Mononuclear cell (primary cell): Measurements from ENCODE around the gene GATAD2B. TPM values are rescaled to one million over a fixed set of nuclear protein-coding genes. Genes with fewer than 3 reads are reported as not detected.
"Not testable (repeated sequence)": the region's sequence is repeated elsewhere in the genome, so short reads cannot be mapped to it uniquely, and the experiment has no call there.

ENCODE experiments used
- H3K27me3 ChIP-seq: 2 replicates; pipeline ENCODE4 v1.6.0; 2011; ENCODE audit warnings: low read length, control low read depth; ENCODE audit not compliant: insufficient read depth
- H3K4me1 ChIP-seq: 2 replicates; pipeline ENCODE4 v1.5.1; 2011; ENCODE audit warnings: mild to moderate bottlenecking, low read length, control low read depth; ENCODE audit not compliant: insufficient read depth
- H3K4me3 ChIP-seq: 2 replicates; pipeline ENCODE4 v1.5.1; 2011; ENCODE audit warnings: mild to moderate bottlenecking, low read length, moderate library complexity
- H3K9me3 ChIP-seq: 2 replicates; pipeline ENCODE4 v1.5.1; 2011; ENCODE audit warnings: low read depth, mild to moderate bottlenecking, control low read depth, low read length
- total RNA-seq: library from RNA; depleted of rRNA; stranded (reverse); fragments of >200 nt; gene quantifications from one replicate; pipeline ENCODE4 v1.2.3, GENCODE V29; 2012

Gene GATAD2B
- total RNA-seq, 1 donor, result 15.5 TPM

DNA sequence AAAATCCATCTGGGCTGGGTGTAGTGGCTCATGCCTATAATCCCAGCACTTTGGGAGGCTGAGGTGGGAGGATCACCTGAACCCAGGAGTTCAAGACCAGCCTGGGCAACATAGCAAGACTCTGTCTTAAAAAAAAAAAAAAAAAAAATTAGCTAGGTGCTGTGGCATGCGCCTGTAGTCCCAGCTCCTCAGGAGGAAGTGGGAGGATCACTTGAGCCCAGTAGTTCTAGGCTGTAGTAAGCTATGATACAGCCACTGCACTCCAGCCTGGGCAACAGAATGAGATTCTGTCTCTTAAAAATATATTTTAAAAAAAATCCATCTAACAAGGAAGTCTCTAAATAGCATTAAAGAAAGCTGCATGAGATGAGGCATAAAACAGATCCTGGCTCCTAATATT lies 26.9 kb downstream of the GATAD2B start:
- not testable (repeated sequence) for H3K27me3 ChIP-seq, H3K4me3 ChIP-seq, H3K4me1 ChIP-seq, H3K9me3 ChIP-seq

DNA sequence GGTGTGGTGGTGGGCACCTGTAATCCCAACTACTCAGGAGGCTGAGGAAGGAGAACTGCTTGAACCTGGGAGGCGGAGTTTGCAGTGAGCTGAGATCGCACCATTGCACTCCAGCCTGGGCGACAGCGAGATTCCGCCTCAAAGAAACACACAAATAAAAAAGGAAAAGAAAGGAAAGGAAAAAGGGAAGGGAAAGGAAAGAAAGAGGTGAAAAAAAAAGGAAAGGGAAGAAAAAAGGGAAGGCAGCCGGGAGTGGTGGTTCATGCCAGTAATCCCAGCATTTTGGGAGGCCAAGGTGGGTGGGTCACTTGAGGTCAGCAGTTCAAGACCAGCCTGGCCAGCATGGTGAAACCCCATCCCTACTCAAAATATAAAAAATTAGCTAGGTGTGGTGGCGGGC lies 31.7 kb downstream of the GATAD2B start:
- H3K9me3 ChIP-seq, H3K4me3 ChIP-seq, H3K27me3 ChIP-seq: not testable (repeated sequence)
- H3K4me1 ChIP-seq, result peaks cover 19% of the 10 kb centered on the region

DNA sequence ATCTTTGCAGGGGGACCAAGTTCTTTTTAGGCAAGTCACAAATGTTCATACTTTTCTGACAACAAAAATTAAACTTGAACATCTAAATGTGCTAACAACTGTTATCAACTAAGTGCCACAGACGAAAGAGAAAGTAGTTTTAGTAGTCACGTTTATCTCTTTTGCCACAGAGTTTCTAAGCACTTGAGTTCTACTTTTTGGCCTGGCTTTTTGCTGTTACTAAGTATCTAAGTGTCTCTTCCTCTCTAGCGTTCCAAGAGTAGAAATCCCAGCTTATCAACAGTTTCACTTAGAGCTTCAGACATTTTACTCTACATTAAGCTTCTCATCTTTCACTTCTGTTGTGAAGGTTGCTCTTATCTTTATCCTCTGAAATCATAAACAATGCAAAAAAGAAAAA lies 34.2 kb downstream of the GATAD2B start:
- Histone ChIP-seq H3K4me1 (peaks cover 19% of the 10 kb centered on the region), H3K27me3 (no peaks in the 10 kb centered on the region), H3K4me3 (no peak overlapping the region), H3K9me3 (no peaks in the 10 kb centered on the region)

GRCh38 chr1:153886127-153886526 lies 36.6 kb downstream of the GATAD2B start:
- Histone ChIP-seq H3K4me1 (peaks cover 34% of the 10 kb centered on the region), H3K27me3 (no peaks in the 10 kb centered on the region), H3K9me3 (no peaks in the 10 kb centered on the region), H3K4me3 (no peak overlapping the region)

DNA sequence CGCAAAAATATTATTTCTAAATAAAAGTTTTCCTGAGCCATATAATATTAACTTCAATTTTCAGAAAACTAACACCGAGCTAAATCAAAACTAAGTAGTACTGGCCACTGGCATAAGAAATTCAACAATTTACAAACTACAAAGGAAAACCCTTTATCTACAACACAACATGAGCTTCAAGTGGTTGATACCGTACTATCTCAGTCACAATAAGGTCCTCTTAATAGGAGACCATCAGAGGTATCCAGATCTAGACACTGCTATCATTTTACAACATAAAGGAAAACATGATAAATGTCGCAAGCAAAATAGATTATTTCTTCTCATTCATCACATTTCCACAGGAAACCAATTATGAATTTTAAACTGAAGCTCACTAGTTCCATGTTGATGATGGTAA lies 39.5 kb downstream of the GATAD2B start:
- H3K4me1 ChIP-seq, result peaks cover 32% of the 10 kb centered on the region
- H3K4me3 ChIP-seq, result no peak overlapping the region
- no peaks in the 10 kb centered on the region for H3K9me3 ChIP-seq
- H3K27me3 ChIP-seq, result no peaks in the 10 kb centered on the region

GRCh38 chr1:153882296-153882912 lies 40.4 kb downstream of the GATAD2B start:
- Histone ChIP-seq H3K4me1 (peaks cover 26% of the 10 kb centered on the region), H3K27me3 (no peaks in the 10 kb centered on the region), H3K4me3 (no peak overlapping the region), H3K9me3 (no peaks in the 10 kb centered on the region)

GRCh38 chr1:153881751-153882150 lies 41.0 kb downstream of the GATAD2B start:
- Histone ChIP-seq H3K9me3 (no peaks in the 10 kb centered on the region), H3K27me3 (no peaks in the 10 kb centered on the region), H3K4me1 (peaks cover 26% of the 10 kb centered on the region), H3K4me3 (no peak overlapping the region)

- no peaks in the 10 kb centered on the region for H3K9me3 ChIP-seq
- peaks cover 26% of the 10 kb centered on the region for H3K4me1 ChIP-seq
- H3K27me3 ChIP-seq, result no peaks in the 10 kb centered on the region
- H3K4me3 ChIP-seq, result no peak overlapping the region
Observed at GRCh38 chr1:153880962-153881361, 41.8 kb downstream of the GATAD2B start.

- no peaks in the 10 kb centered on the region for H3K27me3 ChIP-seq
- H3K4me1 ChIP-seq, result peaks cover 27% of the 10 kb centered on the region
- no peaks in the 10 kb centered on the region for H3K9me3 ChIP-seq
- H3K4me3 ChIP-seq, result no peak overlapping the region
Observed at GRCh38 chr1:153880024-153880423, 42.7 kb downstream of the GATAD2B start.

- H3K4me1 ChIP-seq, result peaks cover 26% of the 10 kb centered on the region
- H3K9me3 ChIP-seq, result no peaks in the 10 kb centered on the region
- no peaks in the 10 kb centered on the region for H3K27me3 ChIP-seq
- no peak overlapping the region for H3K4me3 ChIP-seq
Observed at GRCh38 chr1:153877112-153877511, 45.7 kb downstream of the GATAD2B start.

- Histone ChIP-seq H3K4me1 (peaks cover 15% of the 10 kb centered on the region), H3K9me3 (no peaks in the 10 kb centered on the region), H3K4me3 (no peak overlapping the region), H3K27me3 (no peaks in the 10 kb centered on the region)
Observed at GRCh38 chr1:153872934-153873333, 49.8 kb downstream of the GATAD2B start.

- H3K9me3 ChIP-seq, result no peaks in the 10 kb centered on the region
- H3K4me1 ChIP-seq, result peaks cover 15% of the 10 kb centered on the region
- H3K27me3 ChIP-seq, result no peaks in the 10 kb centered on the region
- no peak overlapping the region for H3K4me3 ChIP-seq
Observed at GRCh38 chr1:153872331-153872730, 50.4 kb downstream of the GATAD2B start.

- no peak overlapping the region for H3K4me3 ChIP-seq
- H3K4me1 ChIP-seq, result peaks cover 23% of the 10 kb centered on the region
- no peaks in the 10 kb centered on the region for H3K9me3 ChIP-seq
Observed at GRCh38 chr1:153869486-153869885, 53.3 kb downstream of the GATAD2B start.

DNA sequence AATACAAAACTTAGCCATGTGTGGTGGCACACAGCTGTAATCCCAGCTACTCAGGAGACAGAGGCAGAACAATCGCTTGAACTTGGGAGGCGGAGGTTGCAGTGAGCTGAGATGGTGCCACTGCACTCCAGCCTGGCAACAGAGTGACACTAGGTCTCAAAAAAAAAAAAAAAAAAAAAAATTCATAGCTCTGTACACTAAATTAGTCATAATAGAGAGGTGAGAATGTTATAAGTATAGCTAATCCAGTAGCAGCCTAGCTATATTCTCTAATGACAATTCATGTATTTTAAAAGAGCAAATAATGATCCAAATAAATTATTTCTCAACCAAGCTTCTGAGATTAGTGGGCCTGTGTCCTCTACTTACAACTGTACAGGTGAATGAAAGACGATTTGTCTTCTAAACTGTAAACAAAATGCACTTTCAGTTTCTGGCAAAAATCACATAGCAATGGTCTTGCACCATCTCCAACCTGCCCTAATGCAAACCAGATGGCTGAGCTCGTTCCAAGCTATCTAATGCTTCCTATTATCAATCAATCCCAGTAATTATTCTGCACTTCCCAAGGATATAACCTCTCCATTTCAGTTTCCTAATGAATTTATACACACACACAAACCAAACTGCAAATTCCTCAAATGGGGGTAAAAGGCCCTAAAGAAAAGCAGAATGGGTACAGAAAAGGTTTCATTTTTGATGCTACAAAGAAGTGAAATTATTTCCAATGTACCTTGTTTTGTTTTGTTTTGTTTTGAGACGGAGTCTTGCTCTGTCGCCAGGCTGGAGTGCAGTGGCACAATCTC lies 56.5 kb downstream of the GATAD2B start:
- H3K4me3 ChIP-seq, result no peak overlapping the region
- H3K4me1 ChIP-seq, result peaks cover 13% of the 10 kb centered on the region
- H3K9me3 ChIP-seq, result no peaks in the 10 kb centered on the region

More at GRCh38 chr1:153869486-153869885, 53.3 kb downstream of the GATAD2B start:
- no peaks in the 10 kb centered on the region for H3K27me3 ChIP-seq

GRCh38 chr1:153860285-153860684 lies 62.5 kb downstream of the GATAD2B start:
- Histone ChIP-seq H3K4me3 (no peak overlapping the region), H3K9me3 (no peaks in the 10 kb centered on the region), H3K4me1 (no peaks in the 10 kb centered on the region), H3K27me3 (no peaks in the 10 kb centered on the region)

More for the DNA sequence above, 56.5 kb downstream of the GATAD2B start:
- no peaks in the 10 kb centered on the region for H3K27me3 ChIP-seq

DNA sequence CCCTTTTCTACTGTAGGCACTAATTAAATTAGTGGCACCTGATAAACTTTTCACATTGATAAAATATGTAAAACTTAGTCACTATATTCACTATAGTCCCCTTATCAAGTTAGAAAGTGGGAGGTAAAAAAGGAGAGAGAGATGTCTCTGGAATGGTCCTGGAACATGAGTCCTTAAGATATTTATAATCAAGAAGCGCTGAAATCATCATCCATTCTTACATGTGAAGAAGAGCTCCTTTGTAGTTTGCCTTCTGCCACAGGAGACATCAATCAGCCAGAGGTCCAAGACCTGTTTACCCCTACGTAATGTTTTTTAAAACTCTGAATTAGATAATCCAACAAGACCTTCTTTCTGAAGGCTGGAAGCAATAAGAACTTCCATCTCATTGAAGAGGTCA lies 65.3 kb downstream of the GATAD2B start:
- no peaks in the 10 kb centered on the region for H3K27me3 ChIP-seq
- no peak overlapping the region for H3K4me3 ChIP-seq
- H3K9me3 ChIP-seq, result no peaks in the 10 kb centered on the region
- H3K4me1 ChIP-seq, result peaks cover 14% of the 10 kb centered on the region
